HepG2 (cell line): Measurements from ENCODE around the gene HSPB7. TPM values are rescaled to one million over a fixed set of nuclear protein-coding genes. Genes with fewer than 3 reads are reported as not detected.

ENCODE experiments used
- BHLHE40 ChIP-seq: IDR thresholded peaks from 2 replicates; pipeline ENCODE4 v1.6.1; 2011; ENCODE audit warnings: low read length, improper control_type of control experiment
- CENPX ChIP-seq: sonication (generic); formaldehyde crosslinking; IDR thresholded peaks from 2 replicates; pipeline ENCODE4 v1.9.0; 2021; ENCODE audit warnings: mild to moderate bottlenecking, missing genetic modification reagents, moderate library complexity
- ELF1 ChIP-seq: sonication (generic); formaldehyde crosslinking; IDR thresholded peaks from 2 replicates; pipeline ENCODE4 v1.4.0; 2020; ENCODE audit warnings: missing genetic modification reagents
- MIER3 ChIP-seq: IDR thresholded peaks from 2 replicates; pipeline ENCODE4 v1.6.1; 2016; ENCODE audit warnings: missing compliant biosample characterization, borderline replicate concordance
- SOX6 ChIP-seq, 2 experiments: fragments of 450-650 bp in 1 of 2; sonication (generic) in 1 of 2; formaldehyde crosslinking in 1 of 2; IDR thresholded peaks; 2 replicates each; pipeline versions ENCODE4 v1.4.0 to v1.6.1; 2017 to 2020; ENCODE audit warnings: antibody characterized with exemption in 1 of 2, mild to moderate bottlenecking in 1 of 2, missing genetic modification reagents in 1 of 2
- TCF7 ChIP-seq: sonication (generic); IDR thresholded peaks from 2 replicates; pipeline ENCODE4 v1.6.1; 2016; ENCODE audit warnings: antibody characterized with exemption, low read depth
- ZNF205 ChIP-seq: IDR thresholded peaks from 2 replicates; pipeline ENCODE4 v1.6.1; 2018; ENCODE audit warnings: missing biosample characterization, missing genetic modification reagents
- ZNF24 ChIP-seq: fragments of 450-650 bp; IDR thresholded peaks from 2 replicates; pipeline ENCODE4 v1.6.1; 2017; ENCODE audit warnings: antibody characterized with exemption, mild to moderate bottlenecking
- ZNF546 ChIP-seq: sonication (generic); formaldehyde crosslinking; conservative IDR thresholded peaks from 2 replicates; pipeline ENCODE4 v1.8.1; 2023; ENCODE audit warnings: mild to moderate bottlenecking, missing genetic modification reagents
- ZNF572 ChIP-seq: sonication (generic); formaldehyde crosslinking; IDR thresholded peaks from 2 replicates; pipeline ENCODE4 v1.5.1; 2020; ENCODE audit warnings: mild to moderate bottlenecking, missing genetic modification reagents
- polyA plus RNA-seq, 8 experiments: library from polyadenylated mRNA; depleted of rRNA in 3 of 8; stranded (reverse) in 7 of 8; unstranded in 1 of 8; fragments of >200 nt; fragmentation: Illumina TruSeq in 4 of 8; extraction: Trizol in 4 of 8; gene quantifications; 2 replicates each; pipeline versions ENCODE4 v1.2.1 to v1.2.3, GENCODE V29; 2011 to 2016; ENCODE audit warnings: low read depth in 4 of 8, missing spikeins in 1 of 8, mixed read lengths in 1 of 8; ENCODE audit not compliant: insufficient read depth in 1 of 8
- total RNA-seq, 5 experiments: library from RNA; depleted of rRNA; stranded (reverse); fragments of >200 nt; fragmentation: Illumina TruSeq; extraction: Trizol; gene quantifications; 2 replicates each; pipeline ENCODE4 v1.2.3, GENCODE V29; 2016; ENCODE audit warnings: low read depth in 1 of 5
- TF ChIP-seq, protein P1 (sequence below): sonication (generic); formaldehyde crosslinking; IDR thresholded peaks from 2 replicates; pipeline ENCODE4 v1.5.1; 2020; ENCODE audit warnings: missing genetic modification reagents, mild to moderate bottlenecking, borderline replicate concordance
- TF ChIP-seq, protein P2 (sequence below): sonication (generic); formaldehyde crosslinking; conservative IDR thresholded peaks from 2 replicates; pipeline ENCODE4 v1.4.0; 2020; ENCODE audit warnings: missing genetic modification reagents
- TF ChIP-seq, protein P3 (sequence below): sonication (generic); IDR thresholded peaks from 2 replicates; pipeline ENCODE4 v1.6.1; 2016; ENCODE audit warnings: low read depth, borderline replicate concordance

Gene HSPB7
- total and polyA plus RNA-seq, 2 of the 13 experiments (the other 11 are each of a cell fraction or from before 2014, with no cell fraction given): 0.20 TPM; not detected in 1

DNA sequence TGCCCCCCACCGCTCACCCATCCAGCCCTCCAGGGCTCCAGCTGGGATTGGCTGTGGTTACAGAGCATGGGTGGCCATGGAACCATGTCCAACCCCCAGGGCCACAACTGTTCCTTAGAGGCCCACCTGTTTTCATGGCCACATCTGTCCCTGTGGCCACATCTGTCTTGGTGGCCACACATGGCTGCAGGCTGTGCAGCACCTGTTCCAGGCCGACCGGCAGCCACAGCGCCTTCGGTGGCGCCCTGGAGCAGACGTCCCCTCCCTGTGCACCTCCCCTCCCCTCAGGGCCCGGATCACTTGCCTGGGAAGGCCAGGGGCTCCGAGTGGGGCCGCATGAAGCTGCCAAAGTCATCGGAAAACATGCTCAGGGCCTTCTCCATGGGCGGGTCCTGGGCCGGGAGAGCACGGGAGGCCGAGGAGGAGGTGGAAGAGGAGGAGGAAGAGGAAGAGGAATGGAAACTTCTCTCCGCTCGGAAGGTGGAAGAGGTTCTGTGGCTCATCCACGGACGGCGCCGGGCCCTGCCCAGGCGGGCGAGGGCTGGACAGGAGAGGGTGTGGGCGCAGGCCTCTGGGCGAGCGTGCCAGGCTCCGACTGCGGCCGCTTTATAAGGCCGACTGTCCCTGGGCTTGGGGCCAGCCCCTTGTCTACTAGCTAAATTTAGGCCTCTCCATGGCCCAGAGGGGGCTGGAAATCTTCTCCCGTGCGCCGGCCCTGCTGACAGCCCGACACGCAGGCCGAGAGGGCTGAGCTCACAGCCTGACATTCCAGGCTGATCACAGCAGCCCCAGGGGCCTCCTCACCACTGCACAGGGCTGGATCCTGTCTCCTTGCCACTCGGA is at the start of gene HSPB7 (continued):
- TF ChIP-seq MIER3 (CRISPR knock-in tag): no peak
- no peak for TF ChIP-seq ZNF546 (CRISPR knock-in tag)
- no peak for TF ChIP-seq BHLHE40
- no peak for TF ChIP-seq ELF1
- TF ChIP-seq, protein P1, sequence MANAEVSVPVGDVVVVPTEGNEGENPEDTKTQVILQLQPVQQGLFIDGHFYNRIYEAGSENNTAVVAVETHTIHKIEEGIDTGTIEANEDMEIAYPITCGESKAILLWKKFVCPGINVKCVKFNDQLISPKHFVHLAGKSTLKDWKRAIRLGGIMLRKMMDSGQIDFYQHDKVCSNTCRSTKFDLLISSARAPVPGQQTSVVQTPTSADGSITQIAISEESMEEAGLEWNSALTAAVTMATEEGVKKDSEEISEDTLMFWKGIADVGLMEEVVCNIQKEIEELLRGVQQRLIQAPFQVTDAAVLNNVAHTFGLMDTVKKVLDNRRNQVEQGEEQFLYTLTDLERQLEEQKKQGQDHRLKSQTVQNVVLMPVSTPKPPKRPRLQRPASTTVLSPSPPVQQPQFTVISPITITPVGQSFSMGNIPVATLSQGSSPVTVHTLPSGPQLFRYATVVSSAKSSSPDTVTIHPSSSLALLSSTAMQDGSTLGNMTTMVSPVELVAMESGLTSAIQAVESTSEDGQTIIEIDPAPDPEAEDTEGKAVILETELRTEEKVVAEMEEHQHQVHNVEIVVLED (CRISPR knock-in tag): no peak
- TF ChIP-seq, protein P2, sequence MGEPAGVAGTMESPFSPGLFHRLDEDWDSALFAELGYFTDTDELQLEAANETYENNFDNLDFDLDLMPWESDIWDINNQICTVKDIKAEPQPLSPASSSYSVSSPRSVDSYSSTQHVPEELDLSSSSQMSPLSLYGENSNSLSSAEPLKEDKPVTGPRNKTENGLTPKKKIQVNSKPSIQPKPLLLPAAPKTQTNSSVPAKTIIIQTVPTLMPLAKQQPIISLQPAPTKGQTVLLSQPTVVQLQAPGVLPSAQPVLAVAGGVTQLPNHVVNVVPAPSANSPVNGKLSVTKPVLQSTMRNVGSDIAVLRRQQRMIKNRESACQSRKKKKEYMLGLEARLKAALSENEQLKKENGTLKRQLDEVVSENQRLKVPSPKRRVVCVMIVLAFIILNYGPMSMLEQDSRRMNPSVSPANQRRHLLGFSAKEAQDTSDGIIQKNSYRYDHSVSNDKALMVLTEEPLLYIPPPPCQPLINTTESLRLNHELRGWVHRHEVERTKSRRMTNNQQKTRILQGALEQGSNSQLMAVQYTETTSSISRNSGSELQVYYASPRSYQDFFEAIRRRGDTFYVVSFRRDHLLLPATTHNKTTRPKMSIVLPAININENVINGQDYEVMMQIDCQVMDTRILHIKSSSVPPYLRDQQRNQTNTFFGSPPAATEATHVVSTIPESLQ (CRISPR knock-in tag): no peak
- TF ChIP-seq ZNF572 (CRISPR knock-in tag): peak; percentile 39; the same call in 1 of the 2 replicates
- TF ChIP-seq SOX6 (IDR thresholded peaks at IDR 0.05): no peak
- 0 out of 2 replicates have a peak, but pooled peaks have one; percentile 20 for TF ChIP-seq SOX6 (CRISPR knock-in tag; IDR thresholded peaks at IDR 0.05)
- TF ChIP-seq ZNF24: no peak
- TF ChIP-seq ZNF205 (CRISPR knock-in tag): 0 out of 2 replicates have a peak, but pooled peaks have one; percentile 27
- TF ChIP-seq, protein P3, sequence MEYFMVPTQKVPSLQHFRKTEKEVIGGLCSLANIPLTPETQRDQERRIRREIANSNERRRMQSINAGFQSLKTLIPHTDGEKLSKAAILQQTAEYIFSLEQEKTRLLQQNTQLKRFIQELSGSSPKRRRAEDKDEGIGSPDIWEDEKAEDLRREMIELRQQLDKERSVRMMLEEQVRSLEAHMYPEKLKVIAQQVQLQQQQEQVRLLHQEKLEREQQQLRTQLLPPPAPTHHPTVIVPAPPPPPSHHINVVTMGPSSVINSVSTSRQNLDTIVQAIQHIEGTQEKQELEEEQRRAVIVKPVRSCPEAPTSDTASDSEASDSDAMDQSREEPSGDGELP: peak; percentile 38; the same call in 1 of the 2 replicates
- TF ChIP-seq CENPX (CRISPR knock-in tag): no peak
- TF ChIP-seq TCF7: no peak
- TF ChIP-seq, all 625 proteins: peak for 51
